ENCODE results near the gene ANOS1.

ANOS1 gene

GRCh38 chrX:8749697-8750096 lies 17.8 kb upstream of the ANOS1 start:
- no peak overlapping the region for H3K4me3 ChIP-seq (replicated peaks in 1 of 2; ENCODE audit: low read depth in 2 of 2, low read length in 2 of 2)
- no peak for DNase-seq (ENCODE audit: low read depth in 2 of 2)
- no peak for TF ChIP-seq CTCF (IDR thresholded peaks at IDR 0.05; ENCODE audit: low read depth, low read length)

GRCh38 chrX:8748855-8749254 lies 16.9 kb upstream of the ANOS1 start:
- no peak overlapping the region for H3K4me3 ChIP-seq (replicated peaks in 1 of 2; ENCODE audit: low read depth in 2 of 2, low read length in 2 of 2)
- peak; percentile 34 to 41 for DNase-seq (ENCODE audit: low read depth in 2 of 2)
- peak; percentile 51 for TF ChIP-seq CTCF (IDR thresholded peaks at IDR 0.05; ENCODE audit: low read depth, low read length)

DNA sequence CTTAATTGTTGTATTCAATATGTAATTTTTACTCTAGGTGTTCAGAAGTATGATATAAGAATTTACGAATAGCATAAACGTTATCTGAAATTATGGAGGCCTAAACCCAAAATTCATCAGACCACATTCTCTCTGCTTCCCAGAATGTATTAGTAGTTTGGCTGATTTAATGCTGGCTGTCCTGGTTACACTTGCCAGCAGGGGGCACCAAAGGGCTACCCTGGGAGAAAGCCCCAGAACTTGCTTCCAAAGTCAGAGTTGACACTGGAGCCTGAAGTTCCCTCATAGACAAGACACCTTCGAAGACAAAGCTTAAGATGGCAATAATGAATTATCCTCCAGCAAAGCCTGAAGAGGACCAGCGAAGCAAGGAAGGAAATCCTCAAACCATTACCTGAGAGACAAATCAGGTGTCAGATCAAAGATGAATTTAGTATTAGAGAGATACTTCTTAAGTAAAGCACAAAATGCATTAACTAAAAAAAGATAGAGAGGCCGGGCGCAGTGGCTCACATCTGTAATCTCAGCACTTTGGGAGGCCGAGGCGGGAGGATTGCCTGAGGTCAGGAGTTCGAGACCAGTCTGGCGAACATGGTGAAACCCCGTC lies 11.3 kb upstream of the ANOS1 start:
- DNase-seq (ENCODE audit: low read depth in 2 of 2) = peak; percentile 33 to 43

GRCh38 chrX:8741981-8742380 lies 10.0 kb upstream of the ANOS1 start:
- no peak overlapping the region for H3K4me3 ChIP-seq (replicated peaks in 1 of 2; ENCODE audit: low read depth in 2 of 2, low read length in 2 of 2)
- no peak for DNase-seq (ENCODE audit: low read depth in 2 of 2)
- no peak for TF ChIP-seq CTCF (IDR thresholded peaks at IDR 0.05; ENCODE audit: low read depth, low read length)

More for the DNA sequence above, 11.3 kb upstream of the ANOS1 start:
- H3K4me3 ChIP-seq (replicated peaks in 1 of 2; ENCODE audit: low read depth in 2 of 2, low read length in 2 of 2) = no peak overlapping the region
- peak; percentile 60 for TF ChIP-seq CTCF (IDR thresholded peaks at IDR 0.05; ENCODE audit: low read depth, low read length)

- peak; percentile 51 for TF ChIP-seq CTCF (IDR thresholded peaks at IDR 0.05; ENCODE audit: low read depth, low read length)
- no peak overlapping the region for H3K4me3 ChIP-seq (replicated peaks in 1 of 2; ENCODE audit: low read depth in 2 of 2, low read length in 2 of 2)
- DNase-seq (ENCODE audit: low read depth in 2 of 2) = peak; percentile 49 to 59
Observed at GRCh38 chrX:8738588-8739189, 6.8 kb upstream of the ANOS1 start.

GRCh38 chrX:8737883-8738282 lies 5.9 kb upstream of the ANOS1 start:
- H3K4me3 ChIP-seq (replicated peaks in 1 of 2; ENCODE audit: low read depth in 2 of 2, low read length in 2 of 2) = no peak overlapping the region
- no peak for DNase-seq (ENCODE audit: low read depth in 2 of 2)
- no peak for TF ChIP-seq CTCF (IDR thresholded peaks at IDR 0.05; ENCODE audit: low read depth, low read length)
